ENCODE data around the gene OGG1. TPM values are rescaled to one million over a fixed set of nuclear protein-coding genes. Genes with fewer than 3 reads are reported as not detected.

OGG1 gene
- total and polyA plus RNA-seq, 9 of the 15 experiments (the other 6 are each of a cell fraction or from before 2014, with no cell fraction given), result 6.6 to 33.0 (median 24.4) TPM

- TF ChIP-seq SLC30A9 (CRISPR knock-in tag; IDR thresholded peaks at IDR 0.05) (no peak), POLR2AphosphoS2 (IDR thresholded peaks at IDR 0.05; ENCODE audit: low read length) (no peak), FOS (IDR thresholded peaks at IDR 0.05; ENCODE audit: extremely low read depth, insufficient read length) (peak; percentile 80), STAG1 (CRISPR knock-in tag; IDR thresholded peaks at IDR 0.05; ENCODE audit: borderline replicate concordance) (peak; percentile 89), C11orf30 (IDR thresholded peaks at IDR 0.05; ENCODE audit: low read depth) (peak; percentile 69), THRB (CRISPR knock-in tag; conservative IDR thresholded peaks at IDR 0.05) (no peak), FOXM1 (IDR thresholded peaks at IDR 0.05; ENCODE audit: low read depth) (peak; percentile 55; the same call in 1 of the 2 replicates), FOXM1 (CRISPR knock-in tag; IDR thresholded peaks at IDR 0.05; ENCODE audit: low read depth) (no peak), HMGXB4 (CRISPR knock-in tag; IDR thresholded peaks at IDR 0.05) (no peak), EHMT2 (IDR thresholded peaks at IDR 0.05) (peak; percentile 24; the same call in 1 of the 2 replicates), SP2 (IDR thresholded peaks at IDR 0.05; ENCODE audit: extremely low read depth, low read depth, low read length, poor library complexity, severe bottlenecking) (no peak), KLF16 (IDR thresholded peaks at IDR 0.05) (peak; percentile 75), ETV5 (CRISPR knock-in tag; IDR thresholded peaks at IDR 0.05; ENCODE audit: low read depth) (no peak), HOXB6 (CRISPR knock-in tag; IDR thresholded peaks at IDR 0.05; ENCODE audit: borderline replicate concordance) (no peak), ILF3 (IDR thresholded peaks at IDR 0.05; ENCODE audit: borderline replicate concordance) (no peak), BDP1 (IDR thresholded peaks at IDR 0.05; ENCODE audit: insufficient read depth, insufficient read length) (no peak), TCF7L2 (IDR thresholded peaks at IDR 0.05; ENCODE audit: low read depth, low read length) (no peak), SIN3B (IDR thresholded peaks at IDR 0.05; ENCODE audit: low read depth) (peak; percentile 63; the same call in 1 of the 2 replicates), GABPB1 (CRISPR knock-in tag; IDR thresholded peaks at IDR 0.05) (no peak; the same call in 1 of the 2 replicates), CREM (IDR thresholded peaks at IDR 0.05; ENCODE audit: low read depth) (peak; percentile 66), PPARD (CRISPR knock-in tag; IDR thresholded peaks at IDR 0.05) (no peak), ZBTB7A (IDR thresholded peaks at IDR 0.05; ENCODE audit: borderline replicate concordance, control insufficient read depth, low read depth, low read length) (peak; percentile 66; the same call in 1 of the 2 replicates), ZNF398 (CRISPR knock-in tag; IDR thresholded peaks at IDR 0.05) (no peak), GTF2F1 (IDR thresholded peaks at IDR 0.05; ENCODE audit: low read depth, low read length) (no peak), RHOXF2B (CRISPR knock-in tag; conservative IDR thresholded peaks at IDR 0.05) (no peak), FIP1L1 (IDR thresholded peaks at IDR 0.05; ENCODE audit: low read depth, low read length, poor library complexity, severe bottlenecking) (no peak)
These were observed 33.9 kb upstream of the OGG1 start (continued) for GRCh38 chr3:9715764-9716437.
